Loucy (cell line): ENCODE data around the gene ZNF541.

ENCODE experiments used
- H2AFZ ChIP-seq: fragments of 200-600 bp; sonication (generic); 2 replicates; pipeline ENCODE4 v1.6.0; 2016; ENCODE audit warnings: antibody characterized with exemption, mild to moderate bottlenecking, low read length, moderate library complexity
- H3F3A ChIP-seq: fragments of 200-600 bp; 2 replicates; pipeline ENCODE4 v1.6.0; 2016; ENCODE audit warnings: antibody characterized with exemption, low read depth, mild to moderate bottlenecking
- H3K27me3 ChIP-seq: fragments of 200-600 bp; sonication (generic); 2 replicates; pipeline ENCODE4 v1.6.1; 2014; ENCODE audit warnings: low read length, mild to moderate bottlenecking; ENCODE audit not compliant: insufficient read depth, poor library complexity, severe bottlenecking
- H3K36me3 ChIP-seq: fragments of 200-600 bp; sonication (generic); 2 replicates; pipeline ENCODE4 v1.6.1; 2016; ENCODE audit warnings: low read length; ENCODE audit not compliant: insufficient read depth
- H3K4me1 ChIP-seq: fragments of 200-600 bp; sonication (generic); 2 replicates; pipeline ENCODE4 v1.5.1; 2014; ENCODE audit warnings: low read length, mild to moderate bottlenecking; ENCODE audit not compliant: insufficient read depth, poor library complexity, severe bottlenecking
- H3K4me2 ChIP-seq: fragments of 200-600 bp; sonication (generic); 2 replicates; pipeline ENCODE4 v1.6.0; 2014; ENCODE audit warnings: antibody characterized with exemption, low read length, low read depth, mild to moderate bottlenecking; ENCODE audit not compliant: poor library complexity, severe bottlenecking
- H3K4me3 ChIP-seq: fragments of 200-600 bp; sonication (generic); 2 replicates; pipeline ENCODE4 v1.5.1; 2014; ENCODE audit warnings: low read length, mild to moderate bottlenecking, mixed read lengths; ENCODE audit not compliant: poor library complexity, severe bottlenecking
- H3K79me2 ChIP-seq: fragments of 200-600 bp; sonication (generic); 2 replicates; pipeline ENCODE4 v1.6.1; 2014; ENCODE audit warnings: low read length; ENCODE audit not compliant: insufficient read depth
- H3K9ac ChIP-seq: fragments of 200-600 bp; sonication (generic); 2 replicates; pipeline ENCODE4 v1.6.0; 2014; ENCODE audit warnings: mild to moderate bottlenecking, low read depth, low read length, moderate library complexity; ENCODE audit not compliant: poor library complexity, severe bottlenecking
- H3K9me2 ChIP-seq: fragments of 200-600 bp; sonication (generic); replicated peaks from 2 replicates; pipeline ENCODE4 v1.6.1; 2016; ENCODE audit warnings: low read depth, low read length, mixed read lengths
- H3K9me3 ChIP-seq: fragments of 200-600 bp; sonication (generic); 2 replicates; pipeline ENCODE4 v1.6.1; 2014; ENCODE audit warnings: mild to moderate bottlenecking, antibody characterized with exemption, low read length, low read depth; ENCODE audit not compliant: insufficient read depth
- H4K20me1 ChIP-seq: fragments of 200-600 bp; sonication (generic); 2 replicates; pipeline ENCODE4 v1.6.0; 2014; ENCODE audit warnings: antibody characterized with exemption, low read length, mild to moderate bottlenecking; ENCODE audit not compliant: insufficient read depth, poor library complexity, severe bottlenecking
- CTCF ChIP-seq: fragments of 200-600 bp; sonication (generic); conservative IDR thresholded peaks from 2 replicates; pipeline ENCODE4 v1.5.1; 2014; ENCODE audit warnings: mild to moderate bottlenecking, antibody characterized with exemption, low read length
- EZH2phosphoT487 ChIP-seq: fragments of 200-600 bp; IDR thresholded peaks from 2 replicates; pipeline ENCODE4 v1.6.1; 2018; ENCODE audit warnings: antibody characterized with exemption, mild to moderate bottlenecking, moderate library complexity, borderline replicate concordance

ZNF541 gene

GRCh38 chr19:47573071-47574026 lies at the start of gene ZNF541:
TSS of gene ZNF541 (minus strand) at chr19:47573148. CDS start at chr19:47555856, 17,292 bp downstream.
- H4K20me1 ChIP-seq: no peaks in the 10 kb centered on the region
- no peak within 1 kb of the TSS for H3K4me2 ChIP-seq
- H3K9me3 ChIP-seq: no peaks in the 10 kb centered on the region
- no peaks in the 10 kb centered on the region for H3K36me3 ChIP-seq
- no peaks in the 10 kb centered on the region for H3K79me2 ChIP-seq
- no peaks in the 10 kb centered on the region for H3K4me1 ChIP-seq
- no peak within 1 kb of the TSS for H3K9ac ChIP-seq
- H3K27me3 ChIP-seq: no peaks in the 10 kb centered on the region
- H2AFZ ChIP-seq: no peak within 1 kb of the TSS
- TF ChIP-seq EZH2phosphoT487 (no peak), CTCF (no peak)
- H3K4me3 ChIP-seq: no peak within 1 kb of the TSS
- H3K9me2 ChIP-seq: no peaks in the 10 kb centered on the region
- no peaks in the 10 kb centered on the region for H3F3A ChIP-seq

- no peak overlapping the region for H2AFZ ChIP-seq
- TF ChIP-seq EZH2phosphoT487 (no peak), CTCF (no peak)
- H3K4me3 ChIP-seq: no peak overlapping the region
- peaks cover 16% of the 10 kb centered on the region for H4K20me1 ChIP-seq
- no peaks in the 10 kb centered on the region for H3F3A ChIP-seq
- H3K9me2 ChIP-seq: no peaks in the 10 kb centered on the region
- H3K4me2 ChIP-seq: no peak overlapping the region
- H3K4me1 ChIP-seq: no peaks in the 10 kb centered on the region
- H3K79me2 ChIP-seq: peaks cover 81% of the 10 kb centered on the region; the same call in 1 of the 2 replicates
- no peak overlapping the region for H3K9ac ChIP-seq
- H3K36me3 ChIP-seq: no peaks in the 10 kb centered on the region
- no peaks in the 10 kb centered on the region for H3K9me3 ChIP-seq
- no peaks in the 10 kb centered on the region for H3K27me3 ChIP-seq
Measured at GRCh38 chr19:47619763-47620162, 46.8 kb upstream of the ZNF541 start.

GRCh38 chr19:47618771-47619170 lies 45.8 kb upstream of the ZNF541 start:
- H3K4me3 ChIP-seq: no peak overlapping the region
- H4K20me1 ChIP-seq: peaks cover 20% of the 10 kb centered on the region
- no peaks in the 10 kb centered on the region for H3K27me3 ChIP-seq
- H2AFZ ChIP-seq: no peak overlapping the region
- H3K36me3 ChIP-seq: no peaks in the 10 kb centered on the region
- H3K9ac ChIP-seq: no peak overlapping the region
- H3K4me2 ChIP-seq: no peak overlapping the region
- peaks cover 81% of the 10 kb centered on the region for H3K79me2 ChIP-seq
- no peaks in the 10 kb centered on the region for H3K4me1 ChIP-seq
- no peaks in the 10 kb centered on the region for H3K9me3 ChIP-seq
- H3F3A ChIP-seq: no peaks in the 10 kb centered on the region
- H3K9me2 ChIP-seq: no peaks in the 10 kb centered on the region
- no peak for TF ChIP-seq CTCF
- TF ChIP-seq EZH2phosphoT487: no peak
